Measurements from ENCODE around the gene LOXHD1.

DNA sequence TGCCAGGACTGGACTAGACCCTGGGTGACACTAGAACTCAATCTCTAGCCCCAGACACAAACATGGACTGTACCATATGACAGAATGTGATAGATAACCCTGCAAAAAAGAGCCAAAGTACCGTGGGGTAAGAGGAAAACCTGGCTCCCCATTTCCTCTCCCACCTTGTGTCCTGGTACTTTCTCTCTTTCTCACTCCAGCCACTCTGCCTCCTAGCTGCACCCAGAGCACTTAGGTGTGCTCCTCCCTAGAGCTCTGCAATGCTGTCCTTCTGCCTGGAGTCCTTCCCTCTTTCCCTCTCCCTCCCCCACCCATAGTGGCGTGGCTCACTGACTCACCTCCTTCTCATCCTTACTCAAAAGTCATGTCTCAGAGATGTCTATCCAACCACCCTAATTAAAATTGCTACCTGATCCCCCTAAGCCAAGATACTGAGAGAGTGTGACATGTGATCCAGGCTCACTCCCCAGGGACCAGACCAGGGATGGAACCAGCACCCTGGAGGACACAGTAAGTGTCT is 171.3 kb downstream of the LOXHD1 start:
- TF ChIP-seq EZH2 (IDR thresholded peaks at IDR 0.05; ENCODE audit: borderline replicate concordance, low read length) (no peak), CTCF (conservative IDR thresholded peaks at IDR 0.05 in 1 of 2, IDR thresholded peaks at IDR 0.05 in 1 of 2; ENCODE audit: extremely low read depth in 1 of 2, insufficient read depth in 1 of 2, low read depth in 1 of 2, low read length in 2 of 2) (no peak)
